B cell (primary cell): Measurements from ENCODE around the gene LLCFC1. TPM values are rescaled to one million over a fixed set of nuclear protein-coding genes. Genes with fewer than 3 reads are reported as not detected.

Experiments used
- ATAC-seq: fragments of 200-7000 bp; cut with Tn5 transposase; one replicate; pipeline ENCODE4 v1.10.0; 2021; ENCODE audit warnings: low read depth, mild to moderate bottlenecking, moderate number of reproducible peaks, moderate library complexity
- CTCF ChIA-PET: fragments of 350-600 bp; sonication (Branson Sonifier 250); formaldehyde crosslinking; loops from one replicate; lab custom pipeline; 2021; ENCODE audit warnings: antibody characterized with exemption, inconsistent platforms; lab: Charles Lee
- POLR2A ChIA-PET: fragments of 350-600 bp; sonication (Branson Sonifier 250); formaldehyde crosslinking; loops from one replicate; lab custom pipeline; 2021; ENCODE audit warnings: antibody characterized with exemption; lab: Charles Lee
- DNase-seq: peaks from one replicate; pipeline ENCODE4 v3.0.0; 2013
- H2AFZ ChIP-seq: 2 replicates; pipeline ENCODE4 v1.6.1; 2012; ENCODE audit warnings: mild to moderate bottlenecking, low read depth, low read length; ENCODE audit not compliant: insufficient read depth, poor library complexity, severe bottlenecking
- H3K27ac ChIP-seq, 2 donors: 1 replicate in 1 of 2; 2 replicates in 1 of 2; pipeline ENCODE4 v1.5.1; 2012 to 2013; ENCODE audit warnings: low read length in 2 of 2, mild to moderate bottlenecking in 2 of 2, moderate library complexity in 1 of 2
- H3K27me3 ChIP-seq, 4 experiments: fragments of 200-600 bp in 1 of 4; sonication (generic) in 1 of 4; replicated peaks in 1 of 4; 1 replicate in 2 of 4; 2 replicates in 2 of 4; pipeline versions ENCODE4 v1.6.1 to v1.7.0; 2013 to 2016; ENCODE audit warnings: low read length in 3 of 4, mild to moderate bottlenecking in 2 of 4, mixed read lengths in 1 of 4, moderate library complexity in 1 of 4; ENCODE audit not compliant: insufficient read depth in 4 of 4, control insufficient read depth in 3 of 4; ENCODE audit errors: control extremely low read depth in 1 of 4
- H3K36me3 ChIP-seq, 2 experiments: replicated peaks in 1 of 2; 1 replicate in 1 of 2; 2 replicates in 1 of 2; pipeline versions ENCODE4 v1.6.1 to v1.7.1; 2013; ENCODE audit warnings: low read length in 1 of 2; ENCODE audit not compliant: insufficient read depth in 2 of 2, control insufficient read depth in 1 of 2; ENCODE audit errors: control extremely low read depth in 1 of 2, extremely low read depth in 1 of 2
- H3K4me1 ChIP-seq, 2 donors: fragments of 200-600 bp in 1 of 2; sonication (generic) in 1 of 2; 1 replicate in 1 of 2; 2 replicates in 1 of 2; pipeline versions ENCODE4 v1.5.1 to v1.6.1; 2013 to 2017; ENCODE audit warnings: low read length in 2 of 2; ENCODE audit not compliant: control insufficient read depth in 2 of 2, insufficient read depth in 2 of 2
- H3K4me2 ChIP-seq: replicated peaks from 2 replicates; pipeline ENCODE3; 2012; ENCODE audit warnings: mild to moderate bottlenecking, low read depth, low read length; ENCODE audit not compliant: poor library complexity, severe bottlenecking
- H3K4me3 ChIP-seq, 5 experiments: fragments of 200-600 bp in 1 of 5; sonication (generic) in 1 of 5; 1 replicate in 3 of 5; 2 replicates in 2 of 5; pipeline versions ENCODE4 v1.5.1 to v1.7.0; 2011 to 2016; ENCODE audit warnings: low read length in 4 of 5, mild to moderate bottlenecking in 4 of 5, low read depth in 2 of 5, control low read depth in 1 of 5, moderate library complexity in 1 of 5; ENCODE audit not compliant: insufficient read depth in 1 of 5; ENCODE audit errors: control extremely low read depth in 1 of 5, extremely low read depth in 1 of 5
- H3K79me2 ChIP-seq: fragments of 200-600 bp; sonication (generic); one replicate; pipeline ENCODE4 v1.6.0; 2016; ENCODE audit warnings: low read length; ENCODE audit not compliant: control insufficient read depth, insufficient read depth
- H3K9ac ChIP-seq: fragments of 200-600 bp; sonication (generic); 2 replicates; pipeline ENCODE4 v1.6.1; 2017; ENCODE audit warnings: mild to moderate bottlenecking, low read length, moderate library complexity
- H3K9me3 ChIP-seq, 3 donors: one replicate each; pipeline versions ENCODE4 v1.6.1 to v1.7.1; 2013; ENCODE audit warnings: low read length in 2 of 3; ENCODE audit not compliant: control insufficient read depth in 2 of 3, insufficient read depth in 1 of 3; ENCODE audit errors: control extremely low read depth in 1 of 3
- H4K20me1 ChIP-seq: 2 replicates; pipeline ENCODE4 v1.6.0; 2012; ENCODE audit warnings: mild to moderate bottlenecking, low read length; ENCODE audit not compliant: insufficient read depth, control insufficient read depth, poor library complexity, severe bottlenecking
- H3K27ac Mint-ChIP-seq: one replicate; pipeline ENCODE4 v1.8.0; 2021; ENCODE audit warnings: mixed read lengths
- H3K27me3 Mint-ChIP-seq: one replicate; pipeline ENCODE4 v1.8.0; 2021; ENCODE audit warnings: mixed read lengths
- H3K4me1 Mint-ChIP-seq: one replicate; pipeline ENCODE4 v1.8.0; 2021; ENCODE audit warnings: mixed read lengths
- H3K4me3 Mint-ChIP-seq: one replicate; pipeline ENCODE4 v1.8.0; 2021; ENCODE audit warnings: mixed read lengths
- H3K9me3 Mint-ChIP-seq: one replicate; pipeline ENCODE4 v1.8.0; 2022; ENCODE audit warnings: mixed read lengths; ENCODE audit not compliant: insufficient read depth
- CTCF ChIP-seq: fragments of 200-600 bp; IDR thresholded peaks from one replicate; pipeline ENCODE4 v1.8.0; 2022; ENCODE audit warnings: antibody characterized with exemption, mild to moderate bottlenecking
- EZH2 ChIP-seq: IDR thresholded peaks from 2 replicates; pipeline ENCODE4 v1.6.1; 2012; ENCODE audit warnings: borderline replicate concordance, low read depth, mild to moderate bottlenecking, moderate library complexity, low read length; ENCODE audit not compliant: insufficient read depth, poor library complexity, severe bottlenecking
- WGBS: methylation state at CpG from one replicate; pipeline ENCODE4 v1.1.5; 2013; ENCODE audit warnings: missing lambda C conversion rate; ENCODE audit not compliant: insufficient coverage; 5-methylcytosine and 5-hydroxymethylcytosine counted together
- intact Hi-C: fragments of 100-400 bp; cut with micrococcal nuclease; formaldehyde crosslinking; loops from one replicate; pipeline ENCODE4 v1.10.0; 2022
- polyA plus RNA-seq: library from polyadenylated mRNA; depleted of rRNA; stranded (reverse); fragments of >200 nt; gene quantifications from 2 replicates; pipeline ENCODE4 v1.2.3, GENCODE V29; 2012
- total RNA-seq, 2 donors: library from RNA; stranded (reverse); fragments of 120-200 nt in 1 of 2; gene quantifications; 1 replicate in 1 of 2; 2 replicates in 1 of 2; pipeline versions ENCODE4 v1.2.3 to v1.2.4, GENCODE V29; 2013 to 2022

The LLCFC1 gene
- total and polyA plus RNA-seq, 2 donors (not counting 1 experiment from before 2014, with no cell fraction given) = not detected

DNA sequence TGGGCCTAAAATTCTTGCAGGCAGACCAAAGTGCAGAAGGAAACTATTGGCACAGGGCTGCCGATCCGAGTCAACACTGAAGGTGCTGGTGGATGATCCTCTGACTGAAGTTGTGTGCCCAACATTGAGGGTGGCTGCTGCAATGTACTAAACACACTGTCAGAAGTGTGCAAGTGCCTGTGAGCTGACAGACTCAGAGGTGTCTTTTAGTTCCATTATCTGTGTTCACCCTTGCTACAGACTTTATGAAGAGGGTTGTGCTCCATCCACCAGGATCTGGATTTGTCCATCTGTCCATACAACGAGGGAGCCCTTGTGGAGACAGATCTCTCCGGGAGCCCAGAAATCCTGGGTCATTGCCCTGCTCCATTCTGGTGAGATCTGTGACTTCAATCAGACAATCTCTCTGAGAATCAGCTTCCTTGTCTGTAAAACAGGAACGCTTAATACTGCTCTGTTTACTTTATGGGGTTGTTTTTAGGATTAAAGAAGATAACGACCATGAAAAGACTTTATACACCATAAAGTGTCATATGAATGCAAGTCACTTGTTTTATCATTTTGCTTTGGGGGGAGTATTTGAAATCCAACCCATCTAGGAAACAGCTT, 44.2 kb upstream of the LLCFC1 start:
- no peaks in the 10 kb centered on the region for H4K20me1 ChIP-seq
- H3K36me3 ChIP-seq = no peaks in the 10 kb centered on the region
- TF ChIP-seq CTCF (no peak), EZH2 (no peak)
- intact Hi-C loops = no loop called here
- Mint-ChIP-seq H3K4me1 (no peaks in the 10 kb centered on the region), H3K4me3 (no peak overlapping the region), H3K9me3 (no peaks in the 10 kb centered on the region), H3K27me3 (peaks cover 37% of the 10 kb centered on the region), H3K27ac (no peak overlapping the region)
- no peak overlapping the region for H3K4me3 ChIP-seq
- no peaks in the 10 kb centered on the region for H3K79me2 ChIP-seq
- CTCF ChIA-PET = interaction anchor here (1.4 to 2.1 kb wide), 3 partner anchors 14 to 112 kb away, joined by 4 to 14 read pairs (median 6); no protein-coding TSS in a partner anchor
- ATAC-seq (no peak), DNase-seq (no peak)
- peaks cover 0 to 6% (median 2%) of the 10 kb centered on the region in 4 experiments for H3K27me3 ChIP-seq
- POLR2A ChIA-PET = no interaction called here
- 74% methylated on average over 4 of the region's 6 CpGs for WGBS
- H3K4me2 ChIP-seq = no peak overlapping the region
- H3K4me1 ChIP-seq = no peaks in the 10 kb centered on the region
- no peak overlapping the region for H2AFZ ChIP-seq
- H3K9me3 ChIP-seq = no peaks in the 10 kb centered on the region
- no peak overlapping the region for H3K27ac ChIP-seq
- H3K9ac ChIP-seq = no peak overlapping the region

DNA sequence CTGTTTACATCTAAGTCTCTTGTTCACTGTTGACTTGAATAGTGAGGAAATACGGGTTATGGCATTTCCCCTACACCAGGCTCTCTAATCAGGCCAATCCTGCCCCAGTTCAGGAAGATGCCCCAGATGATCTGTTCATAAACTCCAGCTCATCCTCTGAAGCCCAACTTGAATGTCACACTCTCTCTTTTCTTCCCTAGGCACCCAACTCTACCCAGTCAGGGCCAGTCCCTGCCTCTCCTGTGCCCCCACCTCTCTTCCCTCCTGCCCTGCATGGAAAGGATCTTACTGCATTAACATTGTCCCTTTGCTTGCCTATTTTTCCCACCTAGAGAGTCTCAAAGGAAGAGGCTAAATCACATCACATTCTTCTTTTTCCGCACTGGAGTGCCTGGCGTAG, 43.1 kb upstream of the LLCFC1 start:
- DNase-seq (no peak), ATAC-seq (no peak)
- Mint-ChIP-seq H3K9me3 (no peaks in the 10 kb centered on the region), H3K27me3 (peaks cover 40% of the 10 kb centered on the region), H3K27ac (no peak overlapping the region), H3K4me3 (no peak overlapping the region), H3K4me1 (no peaks in the 10 kb centered on the region)
- Histone ChIP-seq H3K27me3 (peaks cover 0 to 6% (median 2%) of the 10 kb centered on the region in 4 experiments), H4K20me1 (no peaks in the 10 kb centered on the region), H3K4me1 (no peaks in the 10 kb centered on the region), H3K36me3 (no peaks in the 10 kb centered on the region), H2AFZ (no peak overlapping the region), H3K27ac (no peak overlapping the region), H3K4me2 (no peak overlapping the region), H3K9me3 (no peaks in the 10 kb centered on the region), H3K79me2 (no peaks in the 10 kb centered on the region), H3K9ac (no peak overlapping the region), H3K4me3 (no peak overlapping the region)
- ChIA-PET POLR2A (no interaction called here), CTCF (interaction anchor here (2.1 kb wide), 1 partner anchor 15 kb away, joined by 14 read pairs; no protein-coding TSS in a partner anchor)
- 70% methylated on average over 1 of the region's 3 CpGs for WGBS
- intact Hi-C loops = no loop called here
- no peak for TF ChIP-seq EZH2
- no peak for TF ChIP-seq CTCF
